ACHN (cell line): ENCODE data around the gene TROAP.
A peak's percentile ranks its signal among the peaks of the same experiment; 100 is the strongest.
"Not testable (repeated sequence)": the region's sequence is repeated elsewhere in the genome, so short reads cannot be mapped to it uniquely, and the experiment has no call there.

Source experiments
- DNase-seq: peaks from one replicate; pipeline ENCODE4 v3.0.0-alpha.2; 2015
- in situ Hi-C: cut with HindIII; loops from 2 replicates; pipeline ENCODE4 v1.10.0; 2017; ENCODE audit warnings: low sequenced_read_pairs, low pct_ligation_motif_present, low pct_unique_long_range_greater_than_20kb

TROAP gene

GRCh38 chr12:49355913-49356312 is 32.9 kb downstream of the TROAP start:
- in situ Hi-C loops, result no loop called here
- no peak for DNase-seq

GRCh38 chr12:49357103-49357678 is 34.1 kb downstream of the TROAP start:
- DNase-seq, result peak; percentile 65
- in situ Hi-C loops, result no loop called here

GRCh38 chr12:49358483-49359141 is 35.6 kb downstream of the TROAP start:
- in situ Hi-C loops, result no loop called here
- peak; percentile 78 for DNase-seq

GRCh38 chr12:49359671-49360070 is 36.6 kb downstream of the TROAP start:
- in situ Hi-C loops, result loop anchor here (10.0 kb wide), 1 partner anchor 155 kb away; no protein-coding TSS in a partner anchor

GRCh38 chr12:49362077-49362476 is 39.0 kb downstream of the TROAP start:
- no peak for DNase-seq
- in situ Hi-C loops, result loop anchor here (10.0 kb wide), 1 partner anchor 153 kb away; no protein-coding TSS in a partner anchor

More at GRCh38 chr12:49359671-49360070, 36.6 kb downstream of the TROAP start:
- DNase-seq, result no peak

GRCh38 chr12:49364989-49365388 is 41.9 kb downstream of the TROAP start:
- DNase-seq, result no peak
- in situ Hi-C loops, result loop anchor here (10.0 kb wide), 1 partner anchor 150 kb away; no protein-coding TSS in a partner anchor

GRCh38 chr12:49365542-49365941 is 42.5 kb downstream of the TROAP start:
- in situ Hi-C loops, result loop anchor here (10.0 kb wide), 1 partner anchor 149 kb away; no protein-coding TSS in a partner anchor
- DNase-seq, result no peak

GRCh38 chr12:49366096-49366651 is 43.1 kb downstream of the TROAP start:
- in situ Hi-C loops, result loop anchor here (10.0 kb wide), 1 partner anchor 149 kb away; no protein-coding TSS in a partner anchor
- no peak for DNase-seq

- in situ Hi-C loops, result loop anchor here (10.0 kb wide), 1 partner anchor 148 kb away; no protein-coding TSS in a partner anchor
- peak; percentile 98 for DNase-seq
These were observed 43.8 kb downstream of the TROAP start for GRCh38 chr12:49366652-49367380.

- in situ Hi-C loops, result loop anchor here (10.0 kb wide), 1 partner anchor 147 kb away; no protein-coding TSS in a partner anchor
- DNase-seq, result peak; percentile 46
These were observed 44.6 kb downstream of the TROAP start, which contains the start of gene SPATS2 for GRCh38 chr12:49367381-49368239. TSS of gene SPATS2 (plus strand) at chr12:49367462. CDS start at chr12:49461013, 93,551 bp downstream.

- no peak for DNase-seq
- in situ Hi-C loops, result loop anchor here (10.0 kb wide), 1 partner anchor 147 kb away; no protein-coding TSS in a partner anchor
These were observed 45.2 kb downstream of the TROAP start for GRCh38 chr12:49368240-49368600.

GRCh38 chr12:49369411-49370145 is 46.5 kb downstream of the TROAP start:
- in situ Hi-C loops, result loop anchor here (10.0 kb wide), 1 partner anchor 145 kb away; no protein-coding TSS in a partner anchor
- peak; percentile 66 for DNase-seq

- no peak for DNase-seq
- in situ Hi-C loops, result no loop called here
These were observed 47.5 kb downstream of the TROAP start for GRCh38 chr12:49370539-49370938.

- DNase-seq, result no peak
- in situ Hi-C loops, result no loop called here
These were observed 52.4 kb downstream of the TROAP start for GRCh38 chr12:49375406-49375805.

GRCh38 chr12:49377386-49377785 is 54.3 kb downstream of the TROAP start:
- DNase-seq, result peak; percentile 66
- in situ Hi-C loops, result no loop called here

- in situ Hi-C loops, DNase-seq: not testable (repeated sequence)
These were observed 57.1 kb downstream of the TROAP start for GRCh38 chr12:49380184-49380583.
